Measurements from ENCODE around the gene PRCD.

PRCD gene, protein sequence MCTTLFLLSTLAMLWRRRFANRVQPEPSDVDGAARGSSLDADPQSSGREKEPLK

DNA sequence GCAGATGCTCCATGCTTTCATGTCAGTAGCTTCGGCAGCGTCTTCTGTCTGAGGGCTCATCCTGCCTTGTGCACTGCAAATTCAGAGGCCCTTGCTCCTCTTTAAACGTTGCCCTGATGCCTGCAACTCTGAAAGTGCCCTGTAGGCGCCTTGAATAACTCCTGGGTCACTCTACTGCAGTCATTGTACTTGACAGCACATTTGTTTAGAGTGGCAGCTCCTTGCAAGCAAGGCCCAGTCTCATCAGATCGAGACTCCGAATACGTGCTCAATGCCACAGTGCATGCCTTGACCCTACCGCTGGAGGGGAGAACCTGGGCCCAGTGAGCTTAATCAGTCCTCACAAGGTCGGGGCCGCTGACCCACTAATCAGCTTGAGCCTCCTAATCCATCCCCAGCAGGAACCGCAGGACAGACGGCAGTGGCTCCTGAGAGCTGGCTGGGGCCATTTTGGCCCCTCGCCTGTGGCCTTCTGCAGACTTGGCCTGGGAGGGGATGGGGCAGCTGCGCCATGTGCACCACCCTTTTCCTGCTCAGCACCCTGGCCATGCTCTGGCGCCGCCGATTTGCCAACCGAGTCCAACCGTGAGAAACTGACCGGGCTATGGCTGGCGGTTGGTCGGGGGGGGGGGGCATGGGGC lies at the start of gene PRCD:
TSS of gene PRCD (plus strand) at position 414 of the 641 bp plus-strand sequence. CDS start at position 512, 98 bp downstream.
- Histone ChIP-seq H3K4me3 (replicated peaks; ENCODE audit: low read depth, low read length) (no peak within 1 kb of the TSS), H3K36me3 (ENCODE audit: control insufficient read depth, insufficient read depth, low read length) (no peaks in the 10 kb centered on the region), H3K27me3 (replicated peaks; ENCODE audit: control insufficient read depth, insufficient read depth, low read length) (peaks cover 6% of the 10 kb centered on the region)
- TF ChIP-seq, protein P1, sequence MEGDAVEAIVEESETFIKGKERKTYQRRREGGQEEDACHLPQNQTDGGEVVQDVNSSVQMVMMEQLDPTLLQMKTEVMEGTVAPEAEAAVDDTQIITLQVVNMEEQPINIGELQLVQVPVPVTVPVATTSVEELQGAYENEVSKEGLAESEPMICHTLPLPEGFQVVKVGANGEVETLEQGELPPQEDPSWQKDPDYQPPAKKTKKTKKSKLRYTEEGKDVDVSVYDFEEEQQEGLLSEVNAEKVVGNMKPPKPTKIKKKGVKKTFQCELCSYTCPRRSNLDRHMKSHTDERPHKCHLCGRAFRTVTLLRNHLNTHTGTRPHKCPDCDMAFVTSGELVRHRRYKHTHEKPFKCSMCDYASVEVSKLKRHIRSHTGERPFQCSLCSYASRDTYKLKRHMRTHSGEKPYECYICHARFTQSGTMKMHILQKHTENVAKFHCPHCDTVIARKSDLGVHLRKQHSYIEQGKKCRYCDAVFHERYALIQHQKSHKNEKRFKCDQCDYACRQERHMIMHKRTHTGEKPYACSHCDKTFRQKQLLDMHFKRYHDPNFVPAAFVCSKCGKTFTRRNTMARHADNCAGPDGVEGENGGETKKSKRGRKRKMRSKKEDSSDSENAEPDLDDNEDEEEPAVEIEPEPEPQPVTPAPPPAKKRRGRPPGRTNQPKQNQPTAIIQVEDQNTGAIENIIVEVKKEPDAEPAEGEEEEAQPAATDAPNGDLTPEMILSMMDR (IDR thresholded peaks at IDR 0.05; ENCODE audit: insufficient read depth, low read length, poor library complexity, severe bottlenecking) = peak; percentile 1
- DNase-seq (ENCODE audit: extremely low read depth, insufficient read length) = no peak

DNA sequence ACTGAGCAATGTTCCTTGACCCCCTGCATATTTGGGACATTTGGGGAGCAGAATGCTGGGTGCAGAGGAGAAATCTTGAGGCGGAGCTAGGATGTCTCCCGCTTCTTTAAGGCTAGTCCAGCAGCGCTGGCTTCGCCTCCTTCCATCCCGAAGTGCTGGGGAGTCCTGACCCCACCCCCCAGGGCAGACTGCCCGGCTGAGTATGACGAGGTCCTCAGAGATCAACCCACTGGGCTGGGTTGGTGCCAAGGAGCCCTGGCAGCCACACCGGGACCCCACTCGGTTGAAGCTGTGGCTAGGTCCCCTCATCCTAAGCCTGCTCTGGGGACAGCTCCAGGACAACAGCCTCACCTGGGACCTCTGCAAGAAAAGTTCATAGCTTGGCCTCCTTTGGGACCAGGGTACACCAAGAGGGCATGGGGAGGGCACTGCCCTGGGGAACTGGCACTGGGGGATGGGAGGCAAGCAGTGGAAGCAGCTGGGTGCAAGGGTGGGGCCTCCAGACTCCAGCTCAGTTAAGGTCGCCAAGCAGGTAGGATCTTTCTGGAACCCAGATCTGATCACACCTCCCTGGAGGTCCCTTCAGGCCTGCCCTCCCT lies 49.6 kb upstream of the PRCD start:
- Histone ChIP-seq H3K36me3 (ENCODE audit: control insufficient read depth, insufficient read depth, low read length) (peaks cover 4% of the 10 kb centered on the region), H3K27me3 (replicated peaks; ENCODE audit: control insufficient read depth, insufficient read depth, low read length) (no peaks in the 10 kb centered on the region), H3K4me3 (replicated peaks; ENCODE audit: low read depth, low read length) (no peak overlapping the region)
- TF ChIP-seq, protein P1 (IDR thresholded peaks at IDR 0.05; ENCODE audit: insufficient read depth, low read length, poor library complexity, severe bottlenecking) = no peak
- DNase-seq (ENCODE audit: extremely low read depth, insufficient read length) = no peak

DNA sequence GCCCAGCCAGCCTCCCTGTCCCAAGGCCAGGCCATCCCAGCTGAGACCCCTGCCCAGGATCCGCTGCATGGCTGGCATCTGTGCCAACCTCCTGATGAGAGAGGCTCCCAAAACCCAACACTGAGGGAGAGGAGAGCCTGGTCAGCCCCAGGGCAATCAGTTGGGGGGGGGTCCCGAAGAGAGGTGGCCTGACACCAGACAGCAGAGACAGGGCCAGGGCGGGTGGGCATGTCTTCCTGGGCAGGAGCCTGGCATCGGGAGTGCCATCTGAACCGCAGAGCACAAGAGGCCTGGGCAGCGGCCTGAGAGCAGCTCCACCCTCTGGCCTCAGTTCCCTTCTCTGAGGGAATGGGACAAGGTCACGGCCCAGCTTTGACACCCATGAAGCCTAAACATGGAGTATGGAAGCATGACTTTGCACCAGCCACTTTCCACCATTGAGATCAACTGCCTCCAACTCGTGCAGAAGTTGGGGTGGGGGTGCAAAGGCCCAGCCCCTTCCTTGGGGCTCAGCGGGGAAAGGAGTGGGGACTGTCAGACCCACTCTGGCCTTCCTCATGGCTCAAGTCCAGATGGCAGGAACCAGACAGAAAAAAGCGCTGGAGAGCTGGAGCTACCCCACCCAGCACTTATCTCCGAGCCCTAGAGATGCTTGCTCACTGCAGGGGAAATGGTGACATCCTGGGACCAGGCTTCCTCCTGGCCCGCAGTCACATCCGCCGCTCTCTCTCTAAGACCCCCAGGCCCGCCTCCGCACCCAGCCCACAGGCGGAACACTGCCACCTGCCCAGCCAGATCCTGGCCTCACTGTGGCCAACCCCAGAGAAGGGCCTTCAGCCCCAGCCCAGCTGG lies 48.3 kb upstream of the PRCD start:
- H3K36me3 ChIP-seq (ENCODE audit: control insufficient read depth, insufficient read depth, low read length) = peaks cover 4% of the 10 kb centered on the region
- TF ChIP-seq, protein P1 (IDR thresholded peaks at IDR 0.05; ENCODE audit: insufficient read depth, low read length, poor library complexity, severe bottlenecking) = no peak
- no peak for DNase-seq (ENCODE audit: extremely low read depth, insufficient read length)
- no peak overlapping the region for H3K4me3 ChIP-seq (replicated peaks; ENCODE audit: low read depth, low read length)
- H3K27me3 ChIP-seq (replicated peaks; ENCODE audit: control insufficient read depth, insufficient read depth, low read length) = no peaks in the 10 kb centered on the region

DNA sequence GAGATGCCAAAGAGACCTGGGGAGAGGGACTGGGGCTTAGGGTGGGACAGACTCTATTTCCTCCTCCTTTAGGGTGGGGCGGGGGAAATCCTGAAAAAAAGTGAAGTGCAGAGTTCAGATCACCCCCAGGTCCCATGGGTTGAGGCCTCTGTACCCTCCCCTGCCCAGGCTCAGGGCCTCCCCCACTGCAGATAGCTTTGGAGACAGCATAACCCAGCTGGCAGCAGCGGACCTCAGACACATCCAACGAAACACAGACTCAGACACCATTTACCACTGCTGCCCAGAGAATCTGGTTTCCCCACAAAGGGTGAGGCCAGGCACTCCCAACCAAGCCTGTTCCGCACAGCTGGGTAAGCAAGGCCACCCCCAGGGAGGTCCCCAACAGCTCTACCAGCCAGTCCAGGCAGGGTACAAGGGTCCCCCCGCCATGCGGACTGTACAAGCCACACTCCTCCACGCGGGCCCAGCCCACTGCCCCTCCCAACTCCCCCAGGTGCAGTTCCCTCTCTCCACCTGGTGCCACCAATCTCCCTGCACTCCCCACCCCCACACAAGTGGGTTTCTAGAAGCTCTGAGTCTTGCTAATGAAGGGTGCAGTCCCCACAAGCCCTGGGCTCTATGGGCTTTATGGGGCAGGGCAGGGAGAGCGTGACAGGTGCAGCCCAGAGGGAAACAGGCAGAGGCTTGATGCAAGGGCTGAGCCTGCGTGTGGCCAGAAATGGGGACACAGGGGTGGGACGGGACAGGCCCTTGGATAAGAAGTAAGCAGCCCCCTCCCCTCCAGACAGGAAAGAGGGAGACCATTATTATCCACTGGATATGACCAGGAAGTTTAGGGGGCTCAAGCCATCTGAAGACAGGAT lies 47.5 kb upstream of the PRCD start:
- Histone ChIP-seq H3K4me3 (replicated peaks; ENCODE audit: low read depth, low read length) (peak overlapping the region; percentile 12; the same call in 1 of the 2 replicates), H3K27me3 (replicated peaks; ENCODE audit: control insufficient read depth, insufficient read depth, low read length) (no peaks in the 10 kb centered on the region), H3K36me3 (ENCODE audit: control insufficient read depth, insufficient read depth, low read length) (peaks cover 4% of the 10 kb centered on the region)
- peak; percentile 75 for DNase-seq (ENCODE audit: extremely low read depth, insufficient read length)
- TF ChIP-seq, protein P1 (IDR thresholded peaks at IDR 0.05; ENCODE audit: insufficient read depth, low read length, poor library complexity, severe bottlenecking) = no peak

DNA sequence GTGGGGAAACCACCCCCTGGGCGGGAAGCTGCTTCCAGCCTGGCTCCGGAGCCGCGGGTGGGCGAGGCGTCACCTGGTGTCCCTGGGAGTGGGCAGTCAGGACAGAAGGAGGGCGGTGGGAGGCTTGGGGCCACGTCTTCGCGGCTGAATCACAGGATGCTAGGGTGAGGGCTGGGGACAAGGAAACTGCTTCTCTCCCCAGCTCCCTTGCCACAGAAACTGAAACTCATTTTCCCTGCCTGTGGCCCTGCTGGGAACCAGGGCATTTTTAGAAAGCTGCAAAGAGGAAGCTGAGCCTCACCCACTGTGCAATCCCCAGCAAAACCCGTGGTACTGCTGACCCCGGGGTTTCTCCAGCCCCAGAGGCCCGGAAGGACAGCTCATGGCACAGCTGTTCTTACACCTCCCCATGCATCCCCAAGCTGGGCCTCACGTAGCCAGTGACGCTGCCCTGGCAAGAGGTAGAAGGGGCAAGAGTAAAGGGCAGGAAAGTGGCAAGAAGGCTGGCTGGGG lies 46.8 kb upstream of the PRCD start:
- Histone ChIP-seq H3K36me3 (ENCODE audit: control insufficient read depth, insufficient read depth, low read length) (no peaks in the 10 kb centered on the region; the same call in 1 of the 2 replicates), H3K4me3 (replicated peaks; ENCODE audit: low read depth, low read length) (peak overlapping the region; percentile 37; the same call in 1 of the 2 replicates), H3K27me3 (replicated peaks; ENCODE audit: control insufficient read depth, insufficient read depth, low read length) (no peaks in the 10 kb centered on the region)
- peak; percentile 73 for DNase-seq (ENCODE audit: extremely low read depth, insufficient read length)
- TF ChIP-seq, protein P1 (IDR thresholded peaks at IDR 0.05; ENCODE audit: insufficient read depth, low read length, poor library complexity, severe bottlenecking) = no peak
